ENCODE data around the gene UQCC3. TPM values are rescaled to one million over a fixed set of nuclear protein-coding genes. Genes with fewer than 3 reads are reported as not detected.

The UQCC3 gene
- total and polyA plus RNA-seq, 2 donors (not counting 3 experiments of a cell fraction or from before 2014, with no cell fraction given): 8.6 to 15.5 TPM

DNA sequence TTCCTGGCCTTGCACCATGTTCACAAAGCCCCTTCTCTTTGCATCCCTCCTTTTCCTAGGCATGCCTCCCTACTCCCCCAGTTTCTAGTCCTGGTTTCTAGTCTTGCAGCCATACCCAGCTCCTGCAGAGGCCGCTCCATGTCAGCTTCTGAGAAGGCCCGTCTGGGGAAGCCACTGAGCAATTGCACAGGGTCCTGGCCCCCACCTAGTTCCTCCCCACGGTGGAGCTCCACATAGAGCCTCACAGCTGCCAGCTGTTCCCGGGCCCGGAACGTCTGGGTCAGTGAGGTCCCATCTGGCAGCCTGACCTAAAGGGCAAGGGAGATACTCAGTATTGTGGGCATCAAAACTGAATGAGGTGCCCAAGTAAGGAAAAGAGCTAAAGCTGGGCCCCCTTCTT lies 5.2 kb downstream of the UQCC3 start:
- Histone ChIP-seq H3K9me3 (replicated peaks; ENCODE audit: control insufficient read depth, insufficient read depth, low read length) (no peaks in the 10 kb centered on the region), H3K4me3 (replicated peaks in 1 of 3; ENCODE audit: insufficient read depth in 1 of 3, low read depth in 1 of 3, low read length in 3 of 3) (no peak overlapping the region), H3K79me2 (ENCODE audit: control insufficient read depth, insufficient read depth, low read length) (peaks cover 24% of the 10 kb centered on the region), H3K27ac (ENCODE audit: insufficient read depth, low read depth, low read length) (no peak overlapping the region), H3K9ac (replicated peaks; ENCODE audit: extremely low read depth, insufficient read depth, low read length) (no peak overlapping the region), H3K4me1 (ENCODE audit: control insufficient read depth, extremely low read depth, insufficient read depth, low read length) (peaks cover 11% of the 10 kb centered on the region), H3K27me3 (ENCODE audit: control insufficient read depth in 2 of 2, insufficient read depth in 2 of 2, low read length in 2 of 2) (no peaks in the 10 kb centered on the region), H4K20me1 (replicated peaks; ENCODE audit: control insufficient read depth, extremely low read depth, insufficient read depth, low read length) (no peaks in the 10 kb centered on the region), H3K36me3 (ENCODE audit: control insufficient read depth in 2 of 2, extremely low read depth in 1 of 2, insufficient read depth in 2 of 2, low read length in 2 of 2) (peaks cover 0 to 17% of the 10 kb centered on the region in 2 experiments), H3K4me2 (ENCODE audit: insufficient read depth, low read length) (no peak overlapping the region), H3K9me1 (replicated peaks; ENCODE audit: control insufficient read depth, extremely low read depth, insufficient read depth, low read length) (no peaks in the 10 kb centered on the region), H2AFZ (ENCODE audit: low read depth, low read length) (no peak overlapping the region)
- POLR2A ChIA-PET: interaction anchor here (1.3 kb wide), 1 partner anchor 12 kb away, joined by 9 read pairs; the partner anchor contains the start of genes C11orf98 and CSKMT
- DNase-seq (ENCODE audit: low read depth, low spot score): no peak
- CTCF ChIA-PET: interaction anchor here (1.3 kb wide), 1 partner anchor 9 kb away, joined by 3 read pairs; no protein-coding TSS in a partner anchor
- dilution Hi-C loops (cut with MboI; ENCODE audit: extremely low pct_ligation_motif_present, low sequenced_read_pairs) (no loop called here), intact Hi-C loops (cut with micrococcal nuclease) (no loop called here)
- no TSS peak for BruUV-seq (replicated peaks)
- FAIRE-seq: no peak
- TF ChIP-seq EZH2 (IDR thresholded peaks at IDR 0.05; ENCODE audit: borderline replicate concordance, low read depth, low read length, severe bottlenecking): no peak
- TF ChIP-seq MYC (IDR thresholded peaks at IDR 0.05; ENCODE audit: low read depth, low read length): no peak
- TF ChIP-seq GATA2 (IDR thresholded peaks at IDR 0.05; ENCODE audit: insufficient read depth, insufficient read length, low read depth, low read length): no peak
- no peak for TF ChIP-seq POLR2A (IDR thresholded peaks at IDR 0.05; ENCODE audit: low read depth, low read length)
- no peak for TF ChIP-seq POLR2AphosphoS5 (IDR thresholded peaks at IDR 0.05; ENCODE audit: insufficient read depth, low read depth, low read length)
- TF ChIP-seq JUN (IDR thresholded peaks at IDR 0.05; ENCODE audit: borderline replicate concordance, insufficient read depth, insufficient read length, low read depth): no peak

DNA sequence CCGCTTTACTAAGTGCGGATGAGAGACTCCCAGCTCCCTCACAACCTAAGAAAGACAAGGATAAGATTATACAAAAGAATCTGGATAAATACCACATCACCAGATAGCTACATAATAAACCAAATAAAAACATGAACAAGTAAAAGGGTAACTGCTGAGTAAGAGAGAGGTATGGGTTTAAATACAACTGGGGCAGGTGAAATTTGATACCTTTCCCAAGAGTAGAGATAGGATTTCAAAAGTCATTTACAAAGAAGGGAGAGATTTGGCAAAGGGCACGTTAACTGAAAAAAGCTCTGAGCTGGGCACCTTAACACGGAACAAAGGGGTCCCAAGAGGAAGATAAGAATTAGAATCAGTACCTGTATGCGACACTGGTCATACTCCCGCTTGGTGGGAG lies 5.7 kb downstream of the UQCC3 start:
- ChIA-PET CTCF (interaction anchor here (1.3 kb wide), 1 partner anchor 10 kb away, joined by 3 read pairs; no protein-coding TSS in a partner anchor), POLR2A (interaction anchor here (1.3 kb wide), 1 partner anchor 12 kb away, joined by 9 read pairs; the partner anchor contains the start of genes C11orf98 and CSKMT)
- Histone ChIP-seq H3K4me2 (ENCODE audit: insufficient read depth, low read length) (no peak overlapping the region), H3K36me3 (ENCODE audit: control insufficient read depth in 2 of 2, extremely low read depth in 1 of 2, insufficient read depth in 2 of 2, low read length in 2 of 2) (peaks cover 0 to 17% of the 10 kb centered on the region in 2 experiments), H2AFZ (ENCODE audit: low read depth, low read length) (no peak overlapping the region), H3K4me3 (replicated peaks in 1 of 3; ENCODE audit: insufficient read depth in 1 of 3, low read depth in 1 of 3, low read length in 3 of 3) (no peak overlapping the region), H3K9ac (replicated peaks; ENCODE audit: extremely low read depth, insufficient read depth, low read length) (no peak overlapping the region), H3K79me2 (ENCODE audit: control insufficient read depth, insufficient read depth, low read length) (peaks cover 24% of the 10 kb centered on the region), H4K20me1 (replicated peaks; ENCODE audit: control insufficient read depth, extremely low read depth, insufficient read depth, low read length) (no peaks in the 10 kb centered on the region), H3K27ac (ENCODE audit: insufficient read depth, low read depth, low read length) (no peak overlapping the region), H3K27me3 (ENCODE audit: control insufficient read depth in 2 of 2, insufficient read depth in 2 of 2, low read length in 2 of 2) (no peaks in the 10 kb centered on the region), H3K9me3 (replicated peaks; ENCODE audit: control insufficient read depth, insufficient read depth, low read length) (no peaks in the 10 kb centered on the region), H3K9me1 (replicated peaks; ENCODE audit: control insufficient read depth, extremely low read depth, insufficient read depth, low read length) (no peaks in the 10 kb centered on the region), H3K4me1 (ENCODE audit: control insufficient read depth, extremely low read depth, insufficient read depth, low read length) (peaks cover 11% of the 10 kb centered on the region)
- TF ChIP-seq FOS (IDR thresholded peaks at IDR 0.05; ENCODE audit: borderline replicate concordance, insufficient read depth, low read length) (no peak), MYC (IDR thresholded peaks at IDR 0.05; ENCODE audit: low read depth, low read length) (no peak), EZH2 (IDR thresholded peaks at IDR 0.05; ENCODE audit: borderline replicate concordance, low read depth, low read length, severe bottlenecking) (no peak), JUN (IDR thresholded peaks at IDR 0.05; ENCODE audit: borderline replicate concordance, insufficient read depth, insufficient read length, low read depth) (no peak), POLR2A (IDR thresholded peaks at IDR 0.05; ENCODE audit: low read depth, low read length) (no peak), POLR2AphosphoS5 (IDR thresholded peaks at IDR 0.05; ENCODE audit: insufficient read depth, low read depth, low read length) (no peak), GATA2 (IDR thresholded peaks at IDR 0.05; ENCODE audit: insufficient read depth, insufficient read length, low read depth, low read length) (no peak)
- TF ChIP-seq, protein P1, sequence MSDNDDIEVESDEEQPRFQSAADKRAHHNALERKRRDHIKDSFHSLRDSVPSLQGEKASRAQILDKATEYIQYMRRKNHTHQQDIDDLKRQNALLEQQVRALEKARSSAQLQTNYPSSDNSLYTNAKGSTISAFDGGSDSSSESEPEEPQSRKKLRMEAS (IDR thresholded peaks at IDR 0.05; ENCODE audit: insufficient read depth, insufficient read length): no peak
- TF ChIP-seq, protein P2, sequence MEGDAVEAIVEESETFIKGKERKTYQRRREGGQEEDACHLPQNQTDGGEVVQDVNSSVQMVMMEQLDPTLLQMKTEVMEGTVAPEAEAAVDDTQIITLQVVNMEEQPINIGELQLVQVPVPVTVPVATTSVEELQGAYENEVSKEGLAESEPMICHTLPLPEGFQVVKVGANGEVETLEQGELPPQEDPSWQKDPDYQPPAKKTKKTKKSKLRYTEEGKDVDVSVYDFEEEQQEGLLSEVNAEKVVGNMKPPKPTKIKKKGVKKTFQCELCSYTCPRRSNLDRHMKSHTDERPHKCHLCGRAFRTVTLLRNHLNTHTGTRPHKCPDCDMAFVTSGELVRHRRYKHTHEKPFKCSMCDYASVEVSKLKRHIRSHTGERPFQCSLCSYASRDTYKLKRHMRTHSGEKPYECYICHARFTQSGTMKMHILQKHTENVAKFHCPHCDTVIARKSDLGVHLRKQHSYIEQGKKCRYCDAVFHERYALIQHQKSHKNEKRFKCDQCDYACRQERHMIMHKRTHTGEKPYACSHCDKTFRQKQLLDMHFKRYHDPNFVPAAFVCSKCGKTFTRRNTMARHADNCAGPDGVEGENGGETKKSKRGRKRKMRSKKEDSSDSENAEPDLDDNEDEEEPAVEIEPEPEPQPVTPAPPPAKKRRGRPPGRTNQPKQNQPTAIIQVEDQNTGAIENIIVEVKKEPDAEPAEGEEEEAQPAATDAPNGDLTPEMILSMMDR (IDR thresholded peaks at IDR 0.05; ENCODE audit: extremely low read depth in 1 of 2, insufficient read depth in 1 of 2, low read depth in 1 of 2, low read length in 2 of 2): no peak
- FAIRE-seq (no peak), DNase-seq (ENCODE audit: low read depth, low spot score) (no peak)
- intact Hi-C loops (cut with micrococcal nuclease): no loop called here
- dilution Hi-C loops (cut with MboI; ENCODE audit: extremely low pct_ligation_motif_present, low sequenced_read_pairs): no loop called here
- no TSS peak for BruUV-seq (replicated peaks)

All from endothelial cell of umbilical vein (primary cell).